GM19467 (cell line): ENCODE data around the gene OR10Z1.

ENCODE experiments used
- ATAC-seq: cut with Tn5 transposase; IDR thresholded peaks from one replicate; pipeline ENCODE4 v1.9.1; 2021; ENCODE audit warnings: mild to moderate bottlenecking, moderate library complexity; ENCODE audit not compliant: unreplicated experiment

The OR10Z1 gene, protein sequence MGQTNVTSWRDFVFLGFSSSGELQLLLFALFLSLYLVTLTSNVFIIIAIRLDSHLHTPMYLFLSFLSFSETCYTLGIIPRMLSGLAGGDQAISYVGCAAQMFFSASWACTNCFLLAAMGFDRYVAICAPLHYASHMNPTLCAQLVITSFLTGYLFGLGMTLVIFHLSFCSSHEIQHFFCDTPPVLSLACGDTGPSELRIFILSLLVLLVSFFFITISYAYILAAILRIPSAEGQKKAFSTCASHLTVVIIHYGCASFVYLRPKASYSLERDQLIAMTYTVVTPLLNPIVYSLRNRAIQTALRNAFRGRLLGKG

DNA sequence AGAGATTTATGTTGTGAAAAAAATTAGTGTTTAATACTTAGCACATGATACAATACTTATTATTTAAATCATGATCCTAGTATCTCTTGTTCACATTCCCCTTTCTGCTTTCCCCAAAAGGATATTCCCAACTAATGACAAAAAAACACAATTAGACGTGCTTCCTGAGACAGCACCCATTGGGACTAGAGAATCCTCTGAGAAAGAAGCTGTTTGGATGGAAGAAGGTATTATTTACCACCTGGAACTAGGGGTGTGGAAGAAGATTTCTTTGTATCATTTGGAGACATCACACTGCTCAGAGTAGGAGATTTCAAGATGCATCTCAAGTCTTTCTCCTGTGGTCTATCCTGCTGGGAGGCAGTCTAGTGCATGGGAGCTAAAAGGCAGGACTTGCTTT is at the start of gene OR10Z1:
TSS of gene OR10Z1 (plus strand) at position 301 of the 400 bp plus-strand sequence. CDS start 1,171 bp downstream, outside the sequence.
- ATAC-seq = no peak

DNA sequence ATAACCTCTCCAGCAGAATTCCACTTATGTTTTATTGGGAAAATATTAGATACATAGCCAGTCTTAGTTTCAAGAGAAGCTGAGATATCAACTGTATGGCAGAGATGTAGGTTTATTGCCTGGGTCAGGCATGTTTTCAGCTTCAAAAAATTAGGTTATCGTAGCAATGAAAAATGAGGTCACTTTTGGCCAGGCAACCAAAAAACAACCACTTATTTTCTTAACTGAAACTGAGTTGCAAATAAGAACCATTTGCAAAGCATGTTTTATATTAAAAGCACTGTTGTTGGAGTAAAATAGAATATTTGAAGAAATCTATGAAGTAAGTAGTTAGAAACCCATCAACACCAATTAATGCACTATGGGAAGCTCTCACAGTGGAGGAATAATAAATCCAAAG is 45.4 kb upstream of the OR10Z1 start:
- ATAC-seq = no peak

DNA sequence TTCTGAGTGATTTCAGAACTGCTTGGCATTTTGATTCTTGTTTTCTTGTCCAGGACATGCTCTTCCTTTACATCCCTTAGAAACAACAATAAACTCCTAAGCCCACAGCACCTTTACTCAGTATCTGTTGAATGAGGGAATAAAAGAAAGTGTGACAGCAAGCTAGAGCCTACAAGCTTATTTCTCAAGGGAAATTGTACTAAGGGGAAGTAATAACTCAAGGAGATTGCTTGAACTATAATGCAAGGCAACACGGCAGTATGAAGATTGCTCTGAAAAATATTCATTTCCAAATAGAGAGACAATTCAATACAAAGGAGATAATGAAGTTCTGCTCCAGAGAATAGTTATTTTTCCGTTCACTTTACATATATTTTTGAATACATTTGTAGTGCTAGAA is 41.2 kb upstream of the OR10Z1 start:
- no peak for ATAC-seq

DNA sequence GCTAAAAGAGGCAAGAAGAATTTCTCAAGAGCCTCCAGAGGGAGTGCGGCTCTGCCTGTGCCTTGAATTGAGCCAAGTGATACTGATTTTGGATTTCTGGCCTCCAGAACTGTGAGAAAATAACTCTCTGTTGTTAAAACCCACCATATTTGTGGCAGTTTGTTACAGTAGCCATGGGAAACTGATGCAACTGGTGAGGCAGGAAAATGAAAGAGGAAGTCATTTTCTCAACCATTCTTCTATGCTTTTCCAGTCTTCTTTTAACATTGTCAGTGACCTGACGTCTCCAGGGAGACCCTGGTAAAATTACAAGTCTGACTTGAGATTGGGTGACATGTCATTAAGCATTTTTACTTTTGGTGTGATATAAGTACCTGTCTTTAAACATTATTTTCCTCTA is 40.5 kb upstream of the OR10Z1 start:
- no peak for ATAC-seq

DNA sequence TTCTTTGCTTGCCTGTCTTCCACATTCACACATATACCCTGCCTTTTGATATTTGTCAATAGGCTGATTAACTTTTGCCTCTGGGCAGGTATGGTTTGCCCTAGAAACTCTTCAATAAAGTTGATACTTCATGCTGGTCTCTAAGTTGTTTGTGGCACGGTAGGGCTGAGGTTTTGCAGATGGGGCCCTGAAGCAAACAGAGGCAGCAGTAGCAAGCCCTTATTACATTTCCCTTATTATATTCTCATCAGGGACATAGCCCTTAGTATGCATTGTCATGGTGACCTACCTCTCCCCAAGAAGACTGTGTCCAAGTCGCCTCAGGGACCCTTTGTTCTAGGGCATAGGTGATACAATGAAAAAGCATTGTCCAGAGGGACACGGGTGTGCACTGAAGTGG is 34.6 kb upstream of the OR10Z1 start, which contains the start of gene OR6P1:
TSS of gene OR6P1 (minus strand) at position 101 of the 400 bp plus-strand sequence. CDS start 6,976 bp downstream, outside the sequence.
- ATAC-seq = no peak

DNA sequence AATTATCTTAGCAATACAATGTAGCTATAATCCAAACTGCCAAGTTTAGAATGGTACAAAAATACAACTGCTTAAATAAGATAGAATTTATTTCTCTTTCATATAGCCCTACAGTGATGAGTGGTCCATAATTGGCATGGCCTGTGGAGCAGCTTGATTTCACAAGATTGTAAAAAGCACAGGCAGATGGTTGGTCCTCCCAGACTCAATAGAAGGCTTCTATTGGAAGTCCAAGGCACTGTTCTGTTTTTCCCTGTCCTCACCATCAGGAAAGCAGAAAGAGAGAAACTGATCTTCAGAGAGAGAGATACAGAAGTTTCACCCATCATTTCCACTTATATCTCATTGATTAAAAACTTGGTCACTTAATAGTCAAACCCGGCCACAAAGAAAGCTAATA is 32.8 kb upstream of the OR10Z1 start:
- ATAC-seq = no peak

DNA sequence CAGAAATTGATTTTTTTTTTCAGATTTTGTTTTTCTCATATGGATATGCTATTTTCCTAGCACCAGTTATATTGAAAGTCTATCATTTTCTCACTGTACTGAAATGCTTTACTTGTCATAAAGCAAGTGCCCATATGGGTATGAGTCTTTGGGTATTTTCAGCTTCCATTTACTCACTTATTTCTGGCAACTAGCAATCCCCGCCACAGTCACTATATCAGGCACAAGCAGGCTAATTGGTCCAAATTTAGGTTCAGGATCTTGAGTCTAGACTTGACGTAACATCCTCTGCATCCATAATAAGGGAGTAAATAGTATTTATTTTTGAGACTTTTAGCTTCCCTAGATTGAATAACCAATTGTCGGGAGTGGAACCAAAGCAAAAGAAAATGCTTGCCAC is 27.5 kb upstream of the OR10Z1 start:
- ATAC-seq = no peak

DNA sequence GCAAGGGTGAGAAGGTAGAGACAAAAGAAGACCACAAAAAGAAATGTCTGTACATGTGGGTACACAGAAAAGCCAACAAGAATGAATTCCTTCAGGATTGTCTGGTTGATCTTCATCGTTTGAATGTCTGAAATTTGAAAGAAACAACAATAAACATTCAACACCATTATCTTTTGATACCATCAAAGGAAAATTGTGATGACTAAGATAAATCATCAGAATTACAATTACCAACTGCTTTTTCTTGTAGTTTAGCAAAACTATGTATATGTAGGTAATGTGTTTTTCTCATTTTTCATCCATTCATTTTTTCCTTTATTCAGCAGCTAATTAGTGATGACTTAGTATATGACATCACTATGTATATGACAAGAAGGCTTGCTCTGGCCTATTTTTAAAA is 25.3 kb upstream of the OR10Z1 start, which contains the start of gene OR10X1:
TSS of gene OR10X1 (minus strand) at position 167 of the 400 bp plus-strand sequence. CDS start at position 167, 0 bp downstream.
- no peak for ATAC-seq

DNA sequence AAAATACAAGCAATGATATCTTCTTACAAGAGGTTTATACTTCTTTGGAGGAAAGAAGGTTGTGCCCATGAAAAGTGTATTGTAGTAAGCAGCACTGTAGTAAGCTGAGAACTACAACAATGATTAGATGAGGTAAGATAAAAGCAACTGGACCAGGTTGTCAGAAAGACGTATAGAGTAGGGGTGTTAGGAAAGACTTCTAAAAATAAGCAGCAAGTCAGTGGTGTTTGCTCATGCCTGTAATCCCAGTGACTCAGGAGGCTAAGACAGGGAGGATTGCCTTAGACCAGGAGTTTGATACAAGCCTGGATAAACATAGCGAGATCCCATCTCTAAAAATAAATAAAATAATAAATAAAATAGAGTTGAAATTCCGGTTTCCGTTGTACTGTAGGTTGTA is 21.1 kb upstream of the OR10Z1 start:
- ATAC-seq = no peak

DNA sequence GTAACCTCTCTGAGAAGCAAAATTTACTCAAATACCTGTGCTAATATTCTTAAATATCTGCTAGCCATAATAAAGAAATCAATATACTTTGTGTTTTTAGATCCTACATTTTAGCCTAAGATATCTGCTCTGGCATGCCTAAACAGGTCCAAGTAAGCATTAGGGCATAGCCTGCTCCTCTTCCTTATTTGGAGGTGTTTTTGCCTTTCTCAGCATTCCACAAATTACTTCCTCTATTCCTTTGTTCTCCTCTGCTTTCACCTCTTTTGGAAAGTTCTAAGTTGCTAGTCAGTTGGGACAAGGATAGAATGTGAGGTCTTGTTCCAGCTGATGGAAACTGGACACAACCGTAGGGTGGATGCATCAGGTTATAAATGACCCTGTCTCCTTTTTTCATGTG is 18.1 kb upstream of the OR10Z1 start:
- ATAC-seq = no peak

DNA sequence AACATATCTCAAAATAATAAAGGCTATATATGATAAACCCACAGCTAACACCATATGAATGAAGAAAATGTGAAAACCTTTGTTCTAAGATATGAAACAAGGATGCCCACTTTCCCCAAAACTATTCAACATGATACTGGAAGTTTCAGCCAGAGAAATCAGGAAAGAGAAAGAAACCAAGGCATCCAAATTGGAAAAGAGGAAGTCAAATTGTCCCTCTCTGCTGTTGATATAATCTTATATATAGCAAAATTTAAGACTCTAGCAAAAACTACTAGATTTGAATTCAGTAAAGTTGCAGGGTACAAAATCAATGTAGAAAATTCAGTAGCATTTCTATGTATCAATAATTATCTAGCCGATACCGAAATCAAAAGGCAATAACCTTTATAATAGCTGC is 4.3 kb upstream of the OR10Z1 start:
- ATAC-seq = no peak

DNA sequence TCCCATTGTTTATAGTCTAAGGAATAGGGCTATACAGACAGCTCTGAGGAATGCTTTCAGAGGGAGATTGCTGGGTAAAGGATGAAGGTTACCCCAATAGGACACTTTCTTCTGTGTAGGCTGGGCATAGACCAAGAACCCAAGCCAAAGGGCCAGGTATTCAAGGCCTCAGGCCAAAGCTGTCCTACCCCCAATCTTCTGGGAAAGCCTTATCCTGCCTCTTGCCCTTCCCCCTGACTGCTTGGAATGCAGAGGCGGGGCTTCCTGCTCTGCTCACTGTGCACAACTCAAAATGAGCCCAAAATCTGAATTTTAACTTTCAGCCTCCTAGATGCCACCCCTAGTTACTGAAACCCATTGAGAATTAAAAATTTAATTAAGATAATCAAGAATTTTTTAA is 2.2 kb downstream of the OR10Z1 start:
- no peak for ATAC-seq

DNA sequence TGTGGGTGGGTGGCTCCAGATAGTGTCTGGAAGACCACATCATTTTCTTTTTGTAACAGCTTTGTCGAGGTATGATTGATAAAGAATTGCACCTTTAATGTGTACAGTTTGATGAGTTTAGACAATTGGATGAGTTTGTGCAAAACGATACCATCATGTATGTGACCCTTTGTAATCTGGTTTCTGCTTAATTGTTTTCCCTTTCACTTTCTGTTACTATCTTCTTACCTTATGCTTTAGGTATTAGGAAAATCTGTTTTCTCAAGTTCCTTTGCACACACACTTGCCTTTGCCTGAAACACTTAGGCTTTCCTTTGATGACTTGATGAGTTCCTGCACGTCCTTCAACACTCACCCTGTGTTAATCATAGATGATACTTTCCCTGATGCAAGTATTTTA is 6.8 kb downstream of the OR10Z1 start:
- no peak for ATAC-seq

DNA sequence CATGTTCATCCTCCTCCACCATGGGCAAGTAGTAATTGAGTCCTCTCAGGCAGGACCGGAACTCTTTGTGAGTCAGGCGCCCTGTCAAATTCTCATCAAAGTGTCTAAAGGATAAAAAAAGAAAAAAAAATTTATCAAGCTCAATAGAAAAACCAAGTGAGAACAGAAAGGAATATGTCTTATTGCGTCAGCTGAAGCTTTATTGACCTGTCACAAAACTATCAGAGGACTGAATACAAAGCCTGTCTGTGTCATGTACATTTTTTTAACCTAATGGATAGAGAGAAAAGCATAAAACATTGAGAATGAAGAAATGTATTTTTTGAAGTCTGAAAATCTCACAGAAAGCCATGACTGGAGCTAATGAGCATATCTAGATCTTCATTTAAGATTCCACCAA is 8.7 kb downstream of the OR10Z1 start:
- ATAC-seq = no peak

DNA sequence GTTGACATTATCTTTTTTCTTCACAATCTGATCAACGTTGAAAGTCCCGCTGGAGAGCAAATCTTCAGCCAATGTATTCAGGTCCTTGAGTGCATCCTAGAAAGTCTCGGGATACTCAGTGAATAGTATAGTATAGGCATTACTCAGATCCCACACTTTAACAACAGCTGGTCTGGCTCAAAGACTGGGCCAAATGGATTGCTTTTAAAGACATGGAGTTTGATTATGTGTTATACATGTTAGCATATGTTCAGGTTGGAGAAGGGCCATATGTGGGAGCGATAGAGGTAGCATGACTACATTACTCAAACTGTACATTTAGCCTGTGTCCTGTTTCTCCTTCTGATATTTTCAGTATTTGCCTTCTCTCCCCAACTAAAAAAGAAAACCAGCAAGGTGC is 33.1 kb downstream of the OR10Z1 start:
- ATAC-seq = no peak

DNA sequence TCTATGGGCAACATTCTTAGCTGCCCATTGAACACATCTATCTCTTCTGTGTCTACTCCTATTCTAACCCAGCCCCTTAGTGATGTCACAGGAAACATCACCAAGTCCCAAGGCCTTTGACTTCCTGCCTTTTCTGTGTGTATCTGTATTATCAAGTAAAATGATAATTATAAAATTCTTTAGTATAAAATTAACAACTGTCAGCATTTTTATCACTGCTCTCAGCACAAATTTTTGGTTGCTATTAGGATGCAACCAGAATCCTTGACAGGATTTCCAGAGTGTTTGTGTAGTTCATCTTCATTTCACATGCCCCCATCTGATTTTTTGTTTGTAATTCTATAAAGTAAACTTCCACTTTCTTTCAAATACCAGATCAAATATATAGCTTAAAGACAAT is 33.8 kb downstream of the OR10Z1 start:
- ATAC-seq = no peak

DNA sequence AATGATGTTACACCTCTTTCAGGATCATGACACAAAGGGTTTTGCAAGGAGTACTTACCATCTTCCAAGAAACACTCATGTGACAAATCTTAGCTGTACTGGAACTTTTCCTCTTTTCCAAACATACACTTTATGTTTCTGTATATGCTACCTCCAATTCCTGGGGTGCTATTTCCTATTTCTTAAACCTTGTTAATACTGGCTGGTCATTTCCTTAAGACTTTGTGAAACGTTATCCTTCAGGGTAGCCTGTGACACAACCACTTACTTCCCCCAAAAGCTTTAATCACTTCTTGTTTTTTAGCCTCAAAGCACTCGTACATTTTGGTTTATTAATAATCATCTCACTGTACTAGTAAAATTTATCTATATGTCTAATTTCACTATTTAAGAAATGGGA is 39.4 kb downstream of the OR10Z1 start:
- ATAC-seq = no peak

DNA sequence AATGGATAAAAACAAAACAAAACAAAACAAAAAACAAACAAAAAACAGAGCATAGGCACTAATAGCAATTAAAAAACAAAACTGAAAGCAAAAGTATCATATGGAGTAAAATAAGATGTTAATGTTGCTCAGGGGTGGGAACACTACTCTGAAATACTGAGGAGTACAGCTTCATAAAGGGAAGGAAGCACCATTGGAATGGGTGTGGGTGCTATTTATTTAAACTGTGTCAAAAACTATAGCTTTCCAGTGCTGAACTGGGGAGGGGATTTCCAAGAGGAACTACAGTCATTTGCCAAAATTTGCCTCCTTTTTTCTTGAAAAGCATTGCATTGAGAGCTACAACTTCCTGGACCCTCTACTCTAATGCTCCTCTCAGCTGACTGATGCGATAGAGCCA is 41.4 kb downstream of the OR10Z1 start:
- ATAC-seq = no peak

DNA sequence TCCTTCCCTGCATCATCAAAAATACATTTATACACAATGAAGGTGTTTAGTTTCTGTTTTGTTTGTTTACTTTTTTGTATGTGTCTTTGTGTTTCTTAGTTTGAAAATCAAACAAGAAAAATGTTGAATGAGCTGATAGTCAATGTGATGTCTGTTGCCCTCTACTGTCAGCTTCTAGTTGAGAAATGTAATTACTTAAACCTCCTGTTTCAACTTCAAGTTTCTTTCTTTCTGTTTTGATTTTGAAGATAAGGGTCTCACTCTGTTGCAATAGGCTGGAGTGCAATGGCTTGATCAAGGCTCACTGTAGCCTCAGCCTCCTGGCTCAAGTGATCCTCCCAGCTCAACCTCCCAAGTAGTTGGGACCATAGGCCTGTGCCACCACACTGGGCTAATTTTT is 44.0 kb downstream of the OR10Z1 start:
- ATAC-seq = no peak

DNA sequence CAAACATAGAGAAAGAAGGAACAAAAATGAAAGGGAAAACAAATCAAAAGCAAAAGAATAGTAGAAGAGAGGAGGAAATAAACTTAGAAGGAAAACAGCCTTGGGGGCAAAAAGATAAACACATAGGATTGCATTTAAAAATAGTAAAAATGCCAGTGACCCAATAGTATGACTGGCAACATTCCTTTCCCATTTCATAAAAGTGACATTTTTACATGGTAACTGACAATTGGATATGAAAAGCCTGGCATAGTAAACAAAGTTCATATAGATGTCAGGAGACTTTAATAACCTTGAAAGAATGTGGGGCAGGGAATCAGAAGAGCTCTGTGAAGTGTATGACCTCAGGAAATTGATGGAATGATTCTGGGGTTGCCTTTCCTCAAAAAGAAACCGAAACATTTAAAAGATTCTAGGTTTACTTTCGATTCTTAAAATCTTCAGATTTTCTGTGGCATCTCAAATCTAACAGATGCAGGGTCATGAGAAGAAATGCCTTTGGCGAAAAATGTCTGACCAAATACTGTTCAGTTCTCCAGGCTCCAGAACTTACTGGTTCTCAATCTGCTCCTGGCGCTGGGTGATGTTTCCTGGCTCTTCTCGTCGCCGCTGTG is 47.8 kb downstream of the OR10Z1 start:
- ATAC-seq = no peak

DNA sequence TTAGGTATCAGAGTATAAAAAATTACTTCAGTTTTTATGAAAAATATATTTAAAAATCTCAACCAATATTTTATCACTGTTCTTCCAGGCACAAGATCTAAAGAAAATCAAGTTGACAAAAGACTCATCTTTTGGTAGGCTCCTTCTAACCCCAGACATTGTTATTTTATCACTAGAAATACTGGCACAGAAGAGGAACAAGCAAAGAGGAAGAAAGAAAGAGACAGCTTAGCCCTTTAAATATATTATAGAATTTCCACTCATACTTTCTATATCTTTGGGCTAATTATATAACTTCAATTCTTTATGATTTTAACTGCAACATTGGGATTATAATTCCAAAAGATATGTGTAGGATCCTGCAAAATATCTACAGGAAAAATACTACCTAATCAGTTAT is 49.0 kb downstream of the OR10Z1 start:
- no peak for ATAC-seq

DNA sequence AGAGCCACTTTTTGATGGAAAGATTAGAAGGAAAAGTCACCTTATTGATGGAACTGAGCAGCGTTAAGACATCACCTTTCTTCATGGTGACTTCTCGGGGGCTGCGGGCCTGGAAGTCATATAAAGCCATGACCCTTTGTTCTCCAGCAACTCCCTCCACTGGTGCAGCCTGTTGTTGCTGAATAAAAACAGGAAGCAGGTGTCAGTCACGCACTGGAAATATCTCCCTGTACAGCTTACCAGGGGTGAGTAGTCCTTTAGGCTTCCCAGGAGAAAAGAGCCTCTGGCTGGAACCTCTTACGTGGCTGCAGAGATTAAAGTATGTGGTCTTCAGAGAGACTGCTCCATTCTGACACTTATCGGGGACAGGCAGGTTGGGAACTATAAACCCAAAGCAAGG is 49.5 kb downstream of the OR10Z1 start:
- no peak for ATAC-seq
